H1 (cell line): Measurements from ENCODE around the gene FLRT1. TPM values are rescaled to one million over a fixed set of nuclear protein-coding genes. Genes with fewer than 3 reads are reported as not detected.

ENCODE experiments used
- CTCF ChIA-PET: fragments of 300-600 bp; sonication (Branson Sonifier 250); formaldehyde crosslinking; loops from one replicate; lab custom pipeline; 2021; ENCODE audit not compliant: partially characterized antibody; lab: Charles Lee
- POLR2A ChIA-PET: fragments of 300-600 bp; sonication (Branson Sonifier 250); formaldehyde crosslinking; loops from one replicate; lab custom pipeline; 2021; ENCODE audit warnings: inconsistent platforms; ENCODE audit not compliant: partially characterized antibody; lab: Charles Lee
- DNase-seq, 2 experiments: peaks; one replicate each; pipeline versions ENCODE4 v3.0.0 to v3.0.0-alpha.2; 2010 to 2022; ENCODE audit warnings: low spot score in 2 of 2, low read depth in 1 of 2, mixed read lengths in 1 of 2
- FAIRE-seq: peaks from 2 replicates; lab custom pipeline; 2011; peaks lifted over from hg19 to GRCh38; lab: Jason Lieb, UNC
- H2AFZ ChIP-seq: 2 replicates; pipeline ENCODE4 v1.8.1; 2012; ENCODE audit warnings: low read length, inconsistent platforms
- H2AK5ac ChIP-seq: 2 replicates; pipeline ENCODE4 v1.6.1; 2013; ENCODE audit warnings: low read depth, low read length
- H2BK120ac ChIP-seq: replicated peaks from 2 replicates; pipeline ENCODE3; 2013; ENCODE audit warnings: low read depth, low read length, inconsistent platforms
- H2BK12ac ChIP-seq: 2 replicates; pipeline ENCODE4 v1.6.1; 2013; ENCODE audit warnings: low read depth, low read length
- H2BK15ac ChIP-seq: 2 replicates; pipeline ENCODE4 v1.6.1; 2013; ENCODE audit warnings: low read length
- H2BK20ac ChIP-seq: 2 replicates; pipeline ENCODE4 v1.6.1; 2013; ENCODE audit warnings: low read length
- H2BK5ac ChIP-seq: 2 replicates; pipeline ENCODE4 v1.6.1; 2013; ENCODE audit warnings: low read depth, low read length
- H3K14ac ChIP-seq: 2 replicates; pipeline ENCODE4 v1.6.1; 2013; ENCODE audit warnings: inconsistent platforms; ENCODE audit not compliant: insufficient read length
- H3K18ac ChIP-seq: 2 replicates; pipeline ENCODE4 v1.6.1; 2013; ENCODE audit warnings: low read length; ENCODE audit errors: extremely low read depth
- H3K23ac ChIP-seq: 2 replicates; pipeline ENCODE4 v1.6.1; 2013; ENCODE audit warnings: inconsistent platforms; ENCODE audit not compliant: insufficient read length
- H3K23me2 ChIP-seq: 2 replicates; pipeline ENCODE4 v1.6.1; 2013; ENCODE audit warnings: low read depth, low read length
- H3K27ac ChIP-seq: 2 replicates; pipeline ENCODE4 v1.6.1; 2011; ENCODE audit warnings: low read depth, low read length, inconsistent platforms
- H3K27me3 ChIP-seq, 4 experiments: replicated peaks in 1 of 4; 1 replicate in 1 of 4; 2 replicates in 3 of 4; pipeline versions ENCODE4 v1.6.1 to v1.8.1; 2011 to 2013; ENCODE audit warnings: low read length in 3 of 4, mild to moderate bottlenecking in 3 of 4, inconsistent platforms in 2 of 4, mixed read lengths in 2 of 4, moderate library complexity in 1 of 4; ENCODE audit not compliant: control insufficient read depth in 3 of 4, insufficient read depth in 3 of 4; ENCODE audit errors: extremely low read depth in 1 of 4
- H3K36me3 ChIP-seq, 4 experiments: 2 replicates each; pipeline versions ENCODE4 v1.6.1 to v1.8.1; 2011 to 2013; ENCODE audit warnings: mild to moderate bottlenecking in 4 of 4, low read length in 3 of 4, moderate library complexity in 2 of 4, control low read depth in 1 of 4, inconsistent platforms in 1 of 4; ENCODE audit not compliant: insufficient read depth in 4 of 4, control insufficient read depth in 2 of 4
- H3K4ac ChIP-seq: replicated peaks from 2 replicates; pipeline ENCODE3; 2013; ENCODE audit warnings: low read length, low read depth, mixed read lengths, inconsistent platforms; ENCODE audit not compliant: insufficient read length
- H3K4me1 ChIP-seq, 4 experiments: replicated peaks in 1 of 4; 1 replicate in 1 of 4; 2 replicates in 3 of 4; pipeline versions ENCODE4 v1.6.1 to v1.8.1; 2011 to 2013; ENCODE audit warnings: low read length in 3 of 4, inconsistent platforms in 2 of 4, mixed read lengths in 1 of 4; ENCODE audit not compliant: insufficient read depth in 4 of 4, control insufficient read depth in 3 of 4
- H3K4me2 ChIP-seq, 2 experiments: 2 replicates each; pipeline versions ENCODE4 v1.6.1 to v1.8.1; 2011 to 2013; ENCODE audit warnings: low read depth in 2 of 2, low read length in 2 of 2, control low read depth in 1 of 2, inconsistent platforms in 1 of 2, mild to moderate bottlenecking in 1 of 2; ENCODE audit not compliant: insufficient read depth in 1 of 2
- H3K4me3 ChIP-seq, 4 experiments: fragments of 200-600, 300-600 bp in 1 of 4; sonication (generic), shearing (Covaris generic), sonication (Bioruptor Twin) in 1 of 4; 2 replicates each; pipeline versions ENCODE4 v1.5.1 to v1.8.1; 2011 to 2016; ENCODE audit warnings: low read length in 4 of 4, low read depth in 3 of 4, control low read depth in 2 of 4, inconsistent platforms in 2 of 4, mild to moderate bottlenecking in 2 of 4, mixed read lengths in 1 of 4, moderate library complexity in 1 of 4; ENCODE audit not compliant: insufficient read depth in 2 of 4; ENCODE audit errors: extremely low read depth in 1 of 4
- H3K56ac ChIP-seq: replicated peaks from 2 replicates; pipeline ENCODE3; 2013; ENCODE audit warnings: low read depth, mild to moderate bottlenecking, mixed read lengths, low read length, inconsistent platforms; ENCODE audit not compliant: insufficient read length
- H3K79me1 ChIP-seq: 2 replicates; pipeline ENCODE4 v1.6.1; 2013; ENCODE audit warnings: low read depth, low read length, control low read depth
- H3K79me2 ChIP-seq, 2 experiments: 2 replicates each; pipeline versions ENCODE4 v1.6.1 to v1.8.1; 2012 to 2013; ENCODE audit warnings: low read length in 2 of 2, mild to moderate bottlenecking in 2 of 2, inconsistent platforms in 1 of 2; ENCODE audit not compliant: insufficient read depth in 2 of 2, control insufficient read depth in 1 of 2
- H3K9ac ChIP-seq, 4 experiments: replicated peaks in 1 of 4; 1 replicate in 1 of 4; 2 replicates in 3 of 4; pipeline versions ENCODE4 v1.6.1 to v1.8.1; 2011 to 2013; ENCODE audit warnings: low read depth in 3 of 4, low read length in 3 of 4, control low read depth in 2 of 4, mild to moderate bottlenecking in 2 of 4, moderate library complexity in 2 of 4, inconsistent platforms in 1 of 4; ENCODE audit errors: extremely low read depth in 1 of 4
- H3K9me3 ChIP-seq, 2 experiments: 2 replicates each; pipeline versions ENCODE4 v1.6.1 to v1.8.1; 2012 to 2013; ENCODE audit warnings: mild to moderate bottlenecking in 2 of 2, moderate library complexity in 2 of 2, control low read depth in 1 of 2, inconsistent platforms in 1 of 2, low read depth in 1 of 2, low read length in 1 of 2, mixed read lengths in 1 of 2; ENCODE audit not compliant: insufficient read depth in 2 of 2
- H4K20me1 ChIP-seq, 2 experiments: replicated peaks in 1 of 2; 2 replicates each; pipeline versions ENCODE3 to v1.8.1; 2011 to 2013; ENCODE audit warnings: inconsistent platforms in 2 of 2, low read length in 2 of 2, mild to moderate bottlenecking in 1 of 2; ENCODE audit not compliant: insufficient read depth in 2 of 2, control insufficient read depth in 1 of 2
- H4K5ac ChIP-seq: 2 replicates; pipeline ENCODE4 v1.6.1; 2013; ENCODE audit warnings: low read length, low read depth, mixed read lengths, inconsistent platforms; ENCODE audit not compliant: insufficient read length
- H4K8ac ChIP-seq: 2 replicates; pipeline ENCODE4 v1.8.0; 2013; ENCODE audit warnings: mild to moderate bottlenecking, moderate library complexity, low read length, inconsistent platforms; ENCODE audit not compliant: insufficient read depth; ENCODE audit errors: extremely low read depth
- H4K91ac ChIP-seq: replicated peaks from 2 replicates; pipeline ENCODE3; 2013; ENCODE audit warnings: low read length, mixed read lengths, inconsistent platforms; ENCODE audit not compliant: insufficient read length
- BCL11A ChIP-seq, 2 experiments: IDR thresholded peaks; one replicate each; pipeline ENCODE4 v1.6.1; 2011; ENCODE audit warnings: low read depth in 2 of 2, low read length in 2 of 2, mild to moderate bottlenecking in 2 of 2
- E2F6 ChIP-seq: IDR thresholded peaks from 2 replicates; pipeline ENCODE4 v1.6.1; 2012; ENCODE audit warnings: inconsistent platforms
- TBP ChIP-seq: IDR thresholded peaks from 2 replicates; pipeline ENCODE4 v1.6.1; 2011; ENCODE audit warnings: low read depth, low read length, improper control_type of control experiment
- WGBS, 2 experiments: shearing (Covaris generic) in 1 of 2; methylation state at CpG; one replicate each; pipeline versions ENCODE4 v1.1.6 to v1.1.7; 2013 to 2015; ENCODE audit warnings: low lambda C conversion rate in 2 of 2, mixed read lengths in 2 of 2, inconsistent platforms in 1 of 2, low coverage in 1 of 2, missing lambda C conversion rate in 1 of 2; ENCODE audit not compliant: insufficient replicate concordance in 2 of 2, insufficient coverage in 1 of 2, insufficient read length in 1 of 2; ENCODE audit errors: extremely low coverage in 1 of 2, missing lambda C conversion rate in 1 of 2; 5-methylcytosine and 5-hydroxymethylcytosine counted together
- polyA plus RNA-seq, 7 experiments: library from polyadenylated mRNA; depleted of rRNA in 3 of 7; stranded (reverse) in 5 of 7; unstranded in 2 of 7; fragments of >200 nt in 5 of 7; fragments of 200-250 nt in 2 of 7; gene quantifications; 1 replicate in 5 of 7; 2 replicates in 1 of 7; 4 replicates in 1 of 7; pipeline versions ENCODE4 v1.2.1 to v1.2.3, GENCODE V29; 2011 to 2013; ENCODE audit warnings: missing spikeins in 2 of 7, mixed read lengths in 2 of 7
- total RNA-seq: library from RNA; stranded (reverse); fragmentation: NEBNext Ultra II Directional; extraction: Animal tissue kit (Norgen Biotek cat#: 25700); gene quantifications from 2 replicates; pipeline ENCODE4 v1.2.1, GENCODE V29; 2021

FLRT1 gene
- total and polyA plus RNA-seq, 2 of the 8 experiments (the other 6 are each of a cell fraction or from before 2014, with no cell fraction given) = 0.14 to 0.28 TPM

DNA sequence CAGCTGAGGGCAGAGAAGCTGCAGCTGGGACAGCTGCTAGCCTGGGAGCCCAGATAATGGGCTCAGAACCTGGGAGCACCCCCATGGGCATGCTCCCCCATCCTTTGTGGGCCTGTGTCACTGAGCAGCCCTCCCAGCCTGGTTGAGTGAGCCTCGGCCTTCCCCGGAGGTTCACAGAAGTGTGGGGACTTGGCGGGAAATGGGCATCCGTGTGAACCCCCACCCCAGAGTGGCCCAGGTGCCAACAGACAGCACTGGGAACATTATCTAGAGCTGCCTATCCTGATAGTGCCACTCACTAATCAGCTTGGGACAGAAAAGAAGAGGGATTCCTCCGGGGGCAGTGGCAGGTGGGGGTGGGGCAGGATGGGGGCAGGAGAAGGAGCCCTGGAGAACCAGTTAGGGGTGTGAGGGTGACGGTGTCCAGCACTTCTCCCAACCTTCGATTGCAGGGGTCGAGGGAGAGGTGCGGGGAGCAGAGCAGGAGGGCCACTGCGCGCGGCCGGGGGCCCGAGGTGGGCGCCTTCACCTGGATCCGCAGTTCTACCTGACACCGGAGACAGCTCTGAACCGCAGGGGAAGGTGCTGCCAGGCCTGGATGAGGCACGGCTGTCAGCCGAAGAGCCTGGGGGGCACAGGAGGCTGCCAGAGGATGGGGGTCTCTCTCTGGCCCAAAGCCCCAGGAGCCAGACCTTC is 33.1 kb downstream of the FLRT1 start:
- Histone ChIP-seq H4K20me1 (peaks cover 8 to 16% of the 10 kb centered on the region in 2 experiments), H2BK20ac (no peak overlapping the region), H3K27ac (no peak overlapping the region), H3K56ac (no peak overlapping the region), H3K9me3 (no peaks in the 10 kb centered on the region), H3K36me3 (no peaks in the 10 kb centered on the region), H2BK15ac (no peak overlapping the region), H2AFZ (no peak overlapping the region), H4K91ac (no peak overlapping the region), H3K23me2 (no peaks in the 10 kb centered on the region), H3K4ac (no peak overlapping the region), H3K4me2 (no peak overlapping the region), H3K4me1 (peaks cover 0 to 13% (median 4%) of the 10 kb centered on the region in 4 experiments; a peak in 4 of 7 replicates), H3K4me3 (no peak overlapping the region), H3K14ac (no peak overlapping the region), H3K18ac (no peak overlapping the region), H2BK120ac (no peak overlapping the region), H3K79me2 (no peaks in the 10 kb centered on the region), H2BK12ac (no peak overlapping the region), H4K8ac (no peak overlapping the region), H3K9ac (no peak overlapping the region), H2BK5ac (no peak overlapping the region), H4K5ac (no peak overlapping the region), H3K23ac (no peak overlapping the region), H3K27me3 (peaks cover 2 to 64% (median 39%) of the 10 kb centered on the region in 4 experiments), H2AK5ac (no peak overlapping the region), H3K79me1 (no peaks in the 10 kb centered on the region)
- 86% methylated on average over 19 of the region's 20 CpGs; no CpG with 5 or more reads in 1 of the 2 experiments for WGBS, 2 experiments
- DNase-seq (no peak), FAIRE-seq (no peak)
- ChIA-PET POLR2A (interaction anchor here (1.5 kb wide), 2 partner anchors 8 to 78 kb away, joined by 3 to 4 read pairs; no protein-coding TSS in a partner anchor), CTCF (interaction anchor here (0.7 to 1.6 kb wide), 8 partner anchors 13 to 81 kb away, joined by 3 to 5 read pairs (median 4); no protein-coding TSS in a partner anchor)
- peak; percentile 67; the same call in 1 of the 2 replicates for TF ChIP-seq E2F6
- TF ChIP-seq TBP = no peak
- TF ChIP-seq BCL11A (IDR thresholded peaks at IDR 0.05; ENCODE audit: low read depth in 2 of 2, low read length in 2 of 2) = no peak
